Measurements from ENCODE around the gene BTG4. TPM values are rescaled to one million over a fixed set of nuclear protein-coding genes. Genes with fewer than 3 reads are reported as not detected.

BTG4 gene
- total RNA-seq, 6 donors from 2014 or later, result 0.24 to 4.1 (median 1.1) TPM; not detected in 3

DNA sequence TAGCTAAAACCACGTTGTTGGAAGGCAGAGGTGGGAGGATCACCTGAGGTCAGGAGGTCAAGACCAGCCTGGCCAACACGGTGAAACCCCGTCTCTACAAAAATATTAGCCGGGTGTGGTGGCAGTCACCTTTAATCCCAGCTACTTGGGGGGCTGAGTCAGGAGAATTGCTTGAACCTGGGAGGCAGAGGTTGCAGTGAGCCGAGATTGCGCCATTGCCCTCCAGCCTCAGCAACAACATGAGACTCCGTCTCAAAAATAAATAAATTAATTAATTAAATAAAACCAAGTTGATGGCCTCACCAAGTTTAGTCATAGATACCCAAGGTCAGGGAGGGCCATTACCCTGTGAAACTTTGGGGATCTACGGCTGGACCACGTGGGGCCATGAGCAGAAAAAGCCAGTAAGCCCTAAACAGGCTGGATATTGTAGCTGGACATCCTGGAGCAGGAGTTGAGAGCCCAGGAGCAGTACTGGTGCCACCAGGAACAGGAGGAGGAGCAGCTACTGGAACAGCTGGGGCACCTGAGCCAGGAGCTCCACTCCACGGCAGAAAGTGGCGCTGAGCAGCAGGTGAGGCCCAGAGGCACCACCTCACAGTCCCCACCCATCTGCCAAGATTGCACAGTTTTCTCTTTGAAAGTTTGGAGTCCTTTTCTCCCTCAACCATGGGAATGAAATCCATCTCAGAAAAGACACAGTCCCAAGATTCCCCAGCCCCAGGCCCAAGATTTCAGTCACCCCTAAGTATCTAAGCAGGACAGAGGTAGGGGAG is 50.5 kb downstream of the BTG4 start:
- H3K27ac ChIP-seq, result no peak overlapping the region
- H3K4me1 ChIP-seq, result no peaks in the 10 kb centered on the region
- H3K9me3 ChIP-seq, result no peaks in the 10 kb centered on the region
- H3K4me3 ChIP-seq, result no peak overlapping the region
- DNase-seq, result peak in 1 of 2 donors; percentile 25
- no peak for TF ChIP-seq POLR2A (IDR thresholded peaks at IDR 0.05)
- TF ChIP-seq, protein P1, sequence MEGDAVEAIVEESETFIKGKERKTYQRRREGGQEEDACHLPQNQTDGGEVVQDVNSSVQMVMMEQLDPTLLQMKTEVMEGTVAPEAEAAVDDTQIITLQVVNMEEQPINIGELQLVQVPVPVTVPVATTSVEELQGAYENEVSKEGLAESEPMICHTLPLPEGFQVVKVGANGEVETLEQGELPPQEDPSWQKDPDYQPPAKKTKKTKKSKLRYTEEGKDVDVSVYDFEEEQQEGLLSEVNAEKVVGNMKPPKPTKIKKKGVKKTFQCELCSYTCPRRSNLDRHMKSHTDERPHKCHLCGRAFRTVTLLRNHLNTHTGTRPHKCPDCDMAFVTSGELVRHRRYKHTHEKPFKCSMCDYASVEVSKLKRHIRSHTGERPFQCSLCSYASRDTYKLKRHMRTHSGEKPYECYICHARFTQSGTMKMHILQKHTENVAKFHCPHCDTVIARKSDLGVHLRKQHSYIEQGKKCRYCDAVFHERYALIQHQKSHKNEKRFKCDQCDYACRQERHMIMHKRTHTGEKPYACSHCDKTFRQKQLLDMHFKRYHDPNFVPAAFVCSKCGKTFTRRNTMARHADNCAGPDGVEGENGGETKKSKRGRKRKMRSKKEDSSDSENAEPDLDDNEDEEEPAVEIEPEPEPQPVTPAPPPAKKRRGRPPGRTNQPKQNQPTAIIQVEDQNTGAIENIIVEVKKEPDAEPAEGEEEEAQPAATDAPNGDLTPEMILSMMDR (IDR thresholded peaks at IDR 0.05), result no peak
- TF ChIP-seq EP300 (IDR thresholded peaks at IDR 0.05), result no peak
- TF ChIP-seq POLR2AphosphoS5 (IDR thresholded peaks at IDR 0.05), result no peak
- no peaks in the 10 kb centered on the region for H3K36me3 ChIP-seq
- no peaks in the 10 kb centered on the region for H3K27me3 ChIP-seq
- 79 to 82% methylated on average over 9 to 11 of the region's 11 CpGs for WGBS, 2 donors
- no peak for ATAC-seq (ENCODE audit: low FRiP score in 2 of 2)

- no peaks in the 10 kb centered on the region for H3K4me1 ChIP-seq
- no peaks in the 10 kb centered on the region for H3K27me3 ChIP-seq
- H3K27ac ChIP-seq, result no peak overlapping the region
- ATAC-seq (ENCODE audit: low FRiP score in 2 of 2), result no peak
- no peak for DNase-seq
- WGBS, 2 donors, result 24 to 40% methylated on average over 5 of the region's 5 CpGs
- H3K9me3 ChIP-seq, result no peaks in the 10 kb centered on the region
- no peak overlapping the region for H3K4me3 ChIP-seq
- TF ChIP-seq POLR2AphosphoS5 (IDR thresholded peaks at IDR 0.05) (no peak), POLR2A (IDR thresholded peaks at IDR 0.05) (no peak), EP300 (IDR thresholded peaks at IDR 0.05) (no peak)
- TF ChIP-seq, protein P1 (IDR thresholded peaks at IDR 0.05), result no peak
- no peaks in the 10 kb centered on the region for H3K36me3 ChIP-seq
Observed at GRCh38 chr11:111460856-111461255, 51.3 kb downstream of the BTG4 start.

GRCh38 chr11:111460340-111460739 is 51.8 kb downstream of the BTG4 start:
- WGBS, 2 donors, result 86 to 91% methylated on average over 4 of the region's 4 CpGs
- Histone ChIP-seq H3K27me3 (no peaks in the 10 kb centered on the region), H3K4me3 (no peak overlapping the region), H3K4me1 (no peaks in the 10 kb centered on the region), H3K27ac (no peak overlapping the region), H3K36me3 (no peaks in the 10 kb centered on the region), H3K9me3 (no peaks in the 10 kb centered on the region)
- TF ChIP-seq POLR2AphosphoS5 (IDR thresholded peaks at IDR 0.05) (no peak), POLR2A (IDR thresholded peaks at IDR 0.05) (no peak), EP300 (IDR thresholded peaks at IDR 0.05) (no peak)
- TF ChIP-seq, protein P1 (IDR thresholded peaks at IDR 0.05), result no peak
- no peak for DNase-seq
- no peak for ATAC-seq (ENCODE audit: low FRiP score in 2 of 2)

DNA sequence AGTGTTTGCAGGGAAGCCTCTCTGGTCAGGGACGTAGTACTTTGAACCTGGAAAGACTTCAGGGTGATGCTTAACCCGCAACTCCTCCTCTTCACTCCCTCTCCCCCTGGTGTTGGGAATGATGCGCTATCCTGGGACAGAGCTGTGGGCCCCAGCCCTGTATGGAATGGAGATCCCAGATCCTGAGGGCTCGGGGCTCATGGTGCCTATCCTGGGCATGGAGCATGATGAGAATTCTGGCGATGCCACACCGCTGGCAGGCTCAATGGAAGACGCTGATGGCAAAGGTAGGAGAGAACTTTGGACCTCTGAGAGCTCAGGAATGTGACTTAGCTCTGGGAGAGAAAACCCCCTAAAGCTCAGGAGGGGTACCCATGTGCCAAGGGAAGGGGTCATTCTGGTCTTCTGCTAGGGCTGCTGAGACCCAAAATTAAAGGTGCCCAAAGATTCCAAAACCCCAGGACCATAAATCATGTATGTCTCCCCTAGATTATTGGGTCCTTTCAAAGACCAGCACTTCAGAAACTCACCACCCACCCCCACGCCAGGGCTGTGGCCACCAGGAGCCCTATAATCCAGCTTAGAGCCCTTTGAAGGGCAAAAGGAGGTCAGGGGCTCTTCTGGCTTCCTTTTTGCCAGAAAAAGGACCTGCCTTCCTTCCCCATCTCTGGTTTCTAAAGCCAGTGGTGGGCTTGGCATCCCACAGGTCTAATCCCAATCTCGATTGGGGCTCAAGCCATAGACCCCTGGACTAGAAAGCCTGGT is 52.5 kb downstream of the BTG4 start:
- Histone ChIP-seq H3K4me3 (no peak overlapping the region), H3K9me3 (no peaks in the 10 kb centered on the region), H3K27ac (no peak overlapping the region), H3K36me3 (no peaks in the 10 kb centered on the region), H3K27me3 (no peaks in the 10 kb centered on the region), H3K4me1 (no peaks in the 10 kb centered on the region)
- no peak for DNase-seq
- 85 to 87% methylated on average over 9 of the region's 9 CpGs for WGBS, 2 donors
- no peak for ATAC-seq (ENCODE audit: low FRiP score in 2 of 2)
- no peak for TF ChIP-seq EP300 (IDR thresholded peaks at IDR 0.05)
- TF ChIP-seq POLR2AphosphoS5 (IDR thresholded peaks at IDR 0.05), result no peak
- no peak for TF ChIP-seq POLR2A (IDR thresholded peaks at IDR 0.05)
- TF ChIP-seq, protein P1 (IDR thresholded peaks at IDR 0.05), result no peak

Measured in upper lobe of left lung (tissue), 6 donors.